Mesenchymal stem cell (in vitro differentiated cells and primary cell): ENCODE data around the gene ASPDH.

Experiments
- DNase-seq: peaks from one replicate; pipeline ENCODE4 v3.0.0-alpha.2; 2013
- H2AFZ ChIP-seq: one replicate; pipeline ENCODE4 v1.6.1; 2013; ENCODE audit warnings: low read depth, mild to moderate bottlenecking, control low read depth, inconsistent platforms, low read length, moderate library complexity
- H2AK5ac ChIP-seq: 2 replicates; pipeline ENCODE4 v1.6.1; 2013; ENCODE audit warnings: low read length, moderate library complexity, mild to moderate bottlenecking, inconsistent platforms; ENCODE audit not compliant: severe bottlenecking
- H2BK120ac ChIP-seq: one replicate; pipeline ENCODE4 v1.6.1; 2013; ENCODE audit warnings: low read depth, mild to moderate bottlenecking, inconsistent platforms, low read length, moderate library complexity
- H2BK12ac ChIP-seq, 2 experiments: one replicate each; pipeline ENCODE4 v1.6.1; 2013; ENCODE audit warnings: inconsistent platforms in 2 of 2, low read length in 2 of 2, mild to moderate bottlenecking in 2 of 2, moderate library complexity in 2 of 2, control low read depth in 1 of 2
- H2BK15ac ChIP-seq: one replicate; pipeline ENCODE4 v1.6.1; 2013; ENCODE audit warnings: mild to moderate bottlenecking, low read depth, inconsistent platforms; ENCODE audit not compliant: poor library complexity, severe bottlenecking
- H2BK5ac ChIP-seq: 2 replicates; pipeline ENCODE4 v1.6.1; 2013; ENCODE audit warnings: low read depth, mild to moderate bottlenecking, low read length, control low read depth, inconsistent platforms; ENCODE audit not compliant: poor library complexity, severe bottlenecking
- H3K14ac ChIP-seq, 2 experiments: one replicate each; pipeline ENCODE4 v1.6.1; 2013; ENCODE audit warnings: inconsistent platforms in 2 of 2, low read length in 2 of 2, control low read depth in 1 of 2, mild to moderate bottlenecking in 1 of 2, moderate library complexity in 1 of 2
- H3K18ac ChIP-seq, 2 experiments: one replicate each; pipeline ENCODE4 v1.6.1; 2013; ENCODE audit warnings: inconsistent platforms in 2 of 2, low read length in 2 of 2, control low read depth in 1 of 2, low read depth in 1 of 2, mild to moderate bottlenecking in 1 of 2
- H3K23ac ChIP-seq, 2 experiments: one replicate each; pipeline ENCODE4 v1.6.1; 2013; ENCODE audit warnings: inconsistent platforms in 2 of 2, low read length in 2 of 2, mild to moderate bottlenecking in 2 of 2, moderate library complexity in 2 of 2, control low read depth in 1 of 2
- H3K27ac ChIP-seq: 2 replicates; pipeline ENCODE4 v1.5.1; 2013; ENCODE audit warnings: mild to moderate bottlenecking, moderate library complexity, low read length, control low read depth, inconsistent platforms; ENCODE audit not compliant: poor library complexity, severe bottlenecking
- H3K27me3 ChIP-seq, 2 experiments: 2 replicates each; pipeline versions ENCODE4 v1.6.1 to v1.7.0; 2013; ENCODE audit warnings: low read length in 2 of 2, mild to moderate bottlenecking in 2 of 2, moderate library complexity in 2 of 2, control low read depth in 1 of 2, inconsistent platforms in 1 of 2; ENCODE audit not compliant: control insufficient read depth in 1 of 2, insufficient read depth in 1 of 2
- H3K36me3 ChIP-seq, 2 experiments: 2 replicates each; pipeline versions ENCODE4 v1.6.1 to v1.7.0; 2013; ENCODE audit warnings: low read length in 2 of 2, control low read depth in 1 of 2, inconsistent platforms in 1 of 2, low read depth in 1 of 2, mild to moderate bottlenecking in 1 of 2; ENCODE audit not compliant: insufficient read depth in 2 of 2, control insufficient read depth in 1 of 2
- H3K4ac ChIP-seq, 2 experiments: one replicate each; pipeline ENCODE4 v1.6.1; 2013; ENCODE audit warnings: inconsistent platforms in 2 of 2, low read length in 2 of 2, mild to moderate bottlenecking in 2 of 2, moderate library complexity in 2 of 2, control low read depth in 1 of 2, low read depth in 1 of 2
- H3K4me1 ChIP-seq: 2 replicates; pipeline ENCODE4 v1.6.1; 2013; ENCODE audit warnings: low read depth, low read length, control low read depth; ENCODE audit not compliant: control insufficient read depth, insufficient read depth
- H3K4me2 ChIP-seq: 2 replicates; pipeline ENCODE4 v1.6.1; 2013; ENCODE audit warnings: low read length, mild to moderate bottlenecking, inconsistent platforms; ENCODE audit not compliant: poor library complexity, severe bottlenecking
- H3K4me3 ChIP-seq, 2 experiments: 2 replicates each; pipeline versions ENCODE4 v1.5.1 to v1.7.0; 2013; ENCODE audit warnings: low read length in 2 of 2, mild to moderate bottlenecking in 2 of 2, control low read depth in 1 of 2, low read depth in 1 of 2; ENCODE audit not compliant: insufficient read depth in 1 of 2
- H3K79me1 ChIP-seq: replicated peaks from 2 replicates; pipeline ENCODE4 v1.6.1; 2013; ENCODE audit warnings: mild to moderate bottlenecking, control low read depth, low read length, inconsistent platforms; ENCODE audit not compliant: poor library complexity, severe bottlenecking
- H3K9ac ChIP-seq: 2 replicates; pipeline ENCODE4 v1.7.0; 2013; ENCODE audit warnings: mild to moderate bottlenecking, low read length, moderate library complexity
- H3K9me3 ChIP-seq: 2 replicates; pipeline ENCODE4 v1.7.0; 2013; ENCODE audit warnings: mild to moderate bottlenecking, low read length; ENCODE audit not compliant: control insufficient read depth
- H4K8ac ChIP-seq: one replicate; pipeline ENCODE4 v1.6.1; 2013; ENCODE audit warnings: inconsistent platforms, mild to moderate bottlenecking, low read length, moderate library complexity
- H4K91ac ChIP-seq: one replicate; pipeline ENCODE4 v1.6.1; 2013; ENCODE audit warnings: mild to moderate bottlenecking, low read length, inconsistent platforms
- WGBS: methylation state at CpG from one replicate; pipeline ENCODE4 v1.1.7; 2013; ENCODE audit warnings: mixed read lengths; 5-methylcytosine and 5-hydroxymethylcytosine counted together

The ASPDH gene

DNA sequence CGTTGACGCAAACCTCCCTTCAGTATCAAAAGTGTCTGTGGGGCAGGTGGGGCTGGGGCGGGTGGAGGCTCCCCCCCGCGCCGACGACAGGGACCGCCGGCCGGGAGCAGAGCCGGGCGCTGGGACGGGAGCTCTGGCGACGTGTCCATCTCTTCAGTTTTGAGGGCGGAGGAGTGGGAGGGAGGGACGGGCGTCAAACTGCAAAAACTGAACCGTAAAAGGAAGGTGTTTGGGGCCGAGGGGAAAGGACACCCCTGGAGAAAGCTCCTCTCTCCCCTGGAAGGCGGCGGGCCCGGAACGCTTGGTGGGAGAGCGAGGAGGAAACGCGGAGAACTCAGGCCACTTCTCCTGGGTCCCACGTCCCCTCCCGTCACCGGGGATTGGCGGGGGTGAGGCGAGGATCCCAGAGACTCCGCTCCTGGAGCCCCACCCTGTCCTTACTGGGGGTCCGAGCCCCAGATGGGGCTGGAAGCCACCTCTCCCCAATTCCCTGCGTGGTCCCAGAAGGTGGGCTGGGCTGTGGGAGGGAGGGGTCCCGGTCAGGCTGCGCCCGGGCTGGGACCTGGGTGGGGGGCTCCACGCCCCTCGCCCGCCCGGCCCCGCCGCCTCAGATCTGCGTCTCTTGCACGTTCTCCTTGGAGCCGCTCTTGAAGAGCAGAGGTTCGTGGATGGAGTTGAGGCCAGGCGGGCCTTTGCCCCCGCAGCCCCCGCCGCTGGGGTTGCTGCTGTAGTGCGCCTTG lies 3.4 kb upstream of the ASPDH start:
- no peak overlapping the region for H3K27ac ChIP-seq
- no peaks in the 10 kb centered on the region for H3K9me3 ChIP-seq
- H2AFZ ChIP-seq, result no peak overlapping the region
- DNase-seq, result no peak
- no peak overlapping the region for H2BK120ac ChIP-seq
- WGBS, result 70% methylated on average over 52 of the region's 53 CpGs
- H3K4me1 ChIP-seq, result peaks cover 3% of the 10 kb centered on the region
- no peak overlapping the region for H4K91ac ChIP-seq
- no peaks in the 10 kb centered on the region for H3K36me3 ChIP-seq
- H3K27me3 ChIP-seq, result peaks cover 0 to 9% of the 10 kb centered on the region in 2 experiments
- no peak overlapping the region for H3K4me2 ChIP-seq
- no peaks in the 10 kb centered on the region for H3K79me1 ChIP-seq
- H4K8ac ChIP-seq, result no peak overlapping the region
- no peak overlapping the region for H3K23ac ChIP-seq
- no peak overlapping the region for H3K14ac ChIP-seq
- no peak overlapping the region for H3K9ac ChIP-seq
- no peak overlapping the region for H2AK5ac ChIP-seq
- H2BK5ac ChIP-seq, result no peak overlapping the region
- H3K4ac ChIP-seq, result no peak overlapping the region
- H2BK12ac ChIP-seq, result no peak overlapping the region
- no peak overlapping the region for H3K18ac ChIP-seq
- H3K4me3 ChIP-seq, result peak overlapping the region in 1 of 2 experiments; percentile 18
- H2BK15ac ChIP-seq, result no peak overlapping the region

DNA sequence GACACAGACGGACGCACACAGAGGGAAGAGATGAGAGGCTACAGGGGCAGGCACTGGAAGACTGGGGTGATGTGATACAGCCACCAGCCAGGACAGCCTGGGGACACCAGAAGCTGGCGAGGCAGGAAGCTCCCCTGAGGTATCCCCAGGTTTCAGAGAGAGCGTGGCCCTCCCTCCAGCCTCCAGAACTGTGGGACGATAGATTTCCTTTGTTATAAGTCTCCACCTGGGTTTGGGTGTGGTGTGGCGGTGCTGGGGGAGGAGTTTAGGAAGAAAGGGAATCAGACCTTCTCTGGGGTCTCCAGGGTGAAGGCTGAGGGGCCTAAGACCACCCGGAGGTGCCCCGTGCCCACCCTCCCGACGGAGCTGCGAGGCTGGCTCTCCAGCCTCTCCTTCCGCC lies 2.7 kb upstream of the ASPDH start:
- Histone ChIP-seq H3K18ac (no peak overlapping the region), H4K91ac (no peak overlapping the region), H2BK5ac (no peak overlapping the region), H2BK15ac (no peak overlapping the region), H3K79me1 (no peaks in the 10 kb centered on the region), H3K14ac (no peak overlapping the region), H4K8ac (no peak overlapping the region), H2AFZ (no peak overlapping the region), H3K4me2 (no peak overlapping the region), H3K23ac (no peak overlapping the region), H3K36me3 (no peaks in the 10 kb centered on the region), H3K4ac (no peak overlapping the region), H3K9ac (no peak overlapping the region), H3K4me1 (peaks cover 6% of the 10 kb centered on the region), H2BK12ac (no peak overlapping the region), H2AK5ac (no peak overlapping the region), H3K27ac (no peak overlapping the region), H2BK120ac (no peak overlapping the region), H3K4me3 (no peak overlapping the region), H3K27me3 (peaks cover 0 to 9% of the 10 kb centered on the region in 2 experiments), H3K9me3 (no peaks in the 10 kb centered on the region)
- WGBS, result 61% methylated on average over 9 of the region's 12 CpGs
- DNase-seq, result no peak

DNA sequence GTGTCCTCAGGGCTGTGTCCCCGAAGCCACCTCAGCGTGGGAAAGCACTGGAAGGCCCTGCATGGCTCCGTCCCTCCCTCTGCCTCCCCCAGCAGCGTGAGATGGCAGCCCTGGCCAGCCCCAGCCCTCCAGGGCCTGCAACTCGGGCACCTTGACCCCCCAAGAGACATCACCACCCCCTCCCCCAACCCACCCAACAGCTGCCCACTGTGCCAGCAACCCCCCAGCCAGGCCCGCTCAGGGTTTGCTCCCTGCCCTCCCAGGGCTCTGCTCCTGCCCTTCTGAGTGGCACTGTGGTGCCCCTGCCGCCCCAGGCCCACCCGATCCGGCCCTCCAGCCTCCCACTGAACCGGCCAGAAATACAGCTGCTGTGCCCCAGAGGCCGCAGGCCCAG lies 1.5 kb upstream of the ASPDH start:
- WGBS, result 83% methylated on average over 9 of the region's 11 CpGs
- no peak overlapping the region for H2AK5ac ChIP-seq
- no peak overlapping the region for H4K8ac ChIP-seq

DNA sequence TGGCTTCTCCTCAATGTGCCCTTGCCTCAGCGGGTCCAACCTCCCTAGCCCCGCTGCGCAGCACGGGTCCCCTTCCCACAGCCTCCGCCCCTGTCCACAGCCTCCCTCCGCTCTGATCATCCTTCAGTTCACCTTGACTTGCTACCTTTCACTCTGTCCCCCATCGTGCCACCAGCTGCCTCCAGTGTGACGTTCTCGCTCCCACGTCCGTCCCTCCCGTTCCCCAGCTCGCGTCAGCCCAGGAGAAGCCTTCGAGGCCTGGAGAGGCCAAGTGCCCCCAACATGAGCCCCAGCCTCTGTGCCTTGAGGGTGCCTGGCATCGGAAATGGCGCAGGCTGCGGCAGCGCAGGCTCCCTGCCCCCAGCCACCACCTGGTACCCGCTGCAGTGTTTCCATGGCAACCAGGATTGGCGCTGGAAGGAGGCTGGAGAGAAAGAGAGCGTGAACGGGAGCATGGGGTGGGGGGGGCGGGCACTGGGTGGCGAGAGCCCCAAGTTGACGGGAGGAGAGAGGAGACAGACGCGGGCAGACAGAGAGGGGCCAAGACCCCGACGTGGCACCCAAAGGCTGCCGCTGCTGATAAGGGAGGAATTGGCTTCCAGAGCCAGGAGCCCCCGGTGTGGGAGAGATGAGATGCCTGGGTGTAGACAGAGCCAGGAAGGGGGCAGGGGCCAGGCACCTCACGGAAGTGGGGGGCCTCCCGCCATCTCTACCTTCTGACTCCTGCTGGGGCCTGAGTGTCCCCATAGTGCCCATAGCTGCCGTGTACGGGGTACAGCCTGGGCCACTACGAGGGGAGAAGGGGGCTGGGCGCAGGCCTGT lies 844 bp upstream of the ASPDH start:
- Histone ChIP-seq H3K14ac (no peak overlapping the region), H3K23ac (no peak overlapping the region), H3K27me3 (peaks cover 0 to 9% of the 10 kb centered on the region in 2 experiments), H2BK5ac (no peak overlapping the region), H3K9me3 (no peaks in the 10 kb centered on the region), H3K18ac (no peak overlapping the region), H2BK120ac (no peak overlapping the region), H3K4ac (no peak overlapping the region), H3K4me2 (no peak overlapping the region), H3K36me3 (no peaks in the 10 kb centered on the region), H3K4me1 (peaks cover 17% of the 10 kb centered on the region), H4K91ac (no peak overlapping the region), H3K27ac (no peak overlapping the region), H4K8ac (no peak overlapping the region), H2BK15ac (no peak overlapping the region), H3K4me3 (no peak overlapping the region), H3K79me1 (peaks cover 9% of the 10 kb centered on the region), H3K9ac (no peak overlapping the region), H2AFZ (no peak overlapping the region), H2AK5ac (no peak overlapping the region), H2BK12ac (no peak overlapping the region)
- 82% methylated on average over 38 of the region's 38 CpGs for WGBS
- no peak for DNase-seq

More for the DNA sequence above, 1.5 kb upstream of the ASPDH start:
- no peak for DNase-seq
- Histone ChIP-seq H3K14ac (no peak overlapping the region), H3K27me3 (peaks cover 0 to 9% of the 10 kb centered on the region in 2 experiments), H3K4me3 (no peak overlapping the region), H3K9ac (no peak overlapping the region), H2BK15ac (peak overlapping the region; percentile 37), H2BK12ac (no peak overlapping the region), H3K27ac (no peak overlapping the region), H3K4me2 (no peak overlapping the region), H3K18ac (no peak overlapping the region), H2AFZ (no peak overlapping the region), H3K4ac (no peak overlapping the region), H4K91ac (no peak overlapping the region), H3K4me1 (peaks cover 13% of the 10 kb centered on the region), H3K23ac (no peak overlapping the region), H3K9me3 (no peaks in the 10 kb centered on the region), H2BK5ac (no peak overlapping the region), H3K36me3 (no peaks in the 10 kb centered on the region), H3K79me1 (peaks cover 6% of the 10 kb centered on the region), H2BK120ac (no peak overlapping the region)
